Hepatocyte (in vitro differentiated cells): ENCODE data around the gene CCZ1.
"Not testable (repeated sequence)": the region's sequence is repeated elsewhere in the genome, so short reads cannot be mapped to it uniquely, and the experiment has no call there.

Experiments used
- EZH2 ChIP-seq: fragments of 200-600 bp; sonication (generic); IDR thresholded peaks from 2 replicates; pipeline ENCODE4 v1.6.1; 2016; ENCODE audit warnings: antibody characterized with exemption, mild to moderate bottlenecking, borderline replicate concordance
- EZH2phosphoT487 ChIP-seq: fragments of 200-600 bp; sonication (generic); IDR thresholded peaks from one replicate; pipeline ENCODE4 v1.6.1; 2018; ENCODE audit warnings: antibody characterized with exemption, mild to moderate bottlenecking, low read depth, moderate library complexity; ENCODE audit not compliant: unreplicated experiment, severe bottlenecking
- TF ChIP-seq, protein P1 (sequence below): fragments of 200-600 bp; sonication (generic); IDR thresholded peaks from 2 replicates; pipeline ENCODE4 v1.5.1; 2016; ENCODE audit warnings: antibody characterized with exemption, mild to moderate bottlenecking; ENCODE audit not compliant: poor library complexity

DNA sequence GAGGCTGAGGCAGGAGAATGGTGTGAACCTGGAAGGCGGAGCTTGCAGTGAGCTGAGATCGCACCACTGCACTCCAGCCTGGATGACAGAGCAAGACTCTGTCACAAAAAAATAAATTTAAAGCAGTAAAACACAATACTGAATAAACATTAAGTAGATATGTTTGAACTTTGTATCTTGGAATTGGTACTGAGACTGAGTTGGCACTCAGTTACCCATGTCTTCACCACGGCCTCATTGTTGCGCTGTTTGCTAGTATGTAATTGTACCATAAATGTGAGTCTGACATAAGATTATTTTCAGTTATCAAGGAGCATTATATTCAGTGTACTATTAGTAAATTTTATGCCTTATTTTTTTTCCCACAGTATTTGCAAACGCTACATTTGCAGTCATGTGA, 6.2 kb downstream of the CCZ1 start:
- TF ChIP-seq, protein P1, sequence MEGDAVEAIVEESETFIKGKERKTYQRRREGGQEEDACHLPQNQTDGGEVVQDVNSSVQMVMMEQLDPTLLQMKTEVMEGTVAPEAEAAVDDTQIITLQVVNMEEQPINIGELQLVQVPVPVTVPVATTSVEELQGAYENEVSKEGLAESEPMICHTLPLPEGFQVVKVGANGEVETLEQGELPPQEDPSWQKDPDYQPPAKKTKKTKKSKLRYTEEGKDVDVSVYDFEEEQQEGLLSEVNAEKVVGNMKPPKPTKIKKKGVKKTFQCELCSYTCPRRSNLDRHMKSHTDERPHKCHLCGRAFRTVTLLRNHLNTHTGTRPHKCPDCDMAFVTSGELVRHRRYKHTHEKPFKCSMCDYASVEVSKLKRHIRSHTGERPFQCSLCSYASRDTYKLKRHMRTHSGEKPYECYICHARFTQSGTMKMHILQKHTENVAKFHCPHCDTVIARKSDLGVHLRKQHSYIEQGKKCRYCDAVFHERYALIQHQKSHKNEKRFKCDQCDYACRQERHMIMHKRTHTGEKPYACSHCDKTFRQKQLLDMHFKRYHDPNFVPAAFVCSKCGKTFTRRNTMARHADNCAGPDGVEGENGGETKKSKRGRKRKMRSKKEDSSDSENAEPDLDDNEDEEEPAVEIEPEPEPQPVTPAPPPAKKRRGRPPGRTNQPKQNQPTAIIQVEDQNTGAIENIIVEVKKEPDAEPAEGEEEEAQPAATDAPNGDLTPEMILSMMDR = not testable (repeated sequence)
- TF ChIP-seq EZH2, EZH2phosphoT487: not testable (repeated sequence)
